ENCODE data around the gene CDIP1. TPM values are rescaled to one million over a fixed set of nuclear protein-coding genes. Genes with fewer than 3 reads are reported as not detected.

The CDIP1 gene
- total RNA-seq, 1 donor from 2014 or later = 64.7 TPM

Other genes starting within 250 kb of the CDIP1 start
- gene GLIS2, start 222.7 kb downstream of the CDIP1 start, total RNA-seq = 16.5 and 18.9 TPM in 2 replicates
- 50.7 and 51.9 TPM in 2 replicates for gene PAM16, start 187.5 kb downstream of the CDIP1 start, total RNA-seq
- 32.0 and 38.7 TPM in 2 replicates for gene VASN, start 166.9 kb downstream of the CDIP1 start, total RNA-seq
- gene CORO7, start 122.2 kb downstream of the CDIP1 start, total RNA-seq = 25.0 and 26.4 TPM in 2 replicates
- gene DNAJA3, start 112.9 kb downstream of the CDIP1 start, total RNA-seq = 36.4 and 39.8 TPM in 2 replicates
- 28.5 and 31.2 TPM in 2 replicates for gene NMRAL1, start 64.1 kb downstream of the CDIP1 start, total RNA-seq
- 53.1 and 64.9 TPM in 2 replicates for gene HMOX2, start 62.4 kb downstream of the CDIP1 start, total RNA-seq
- 0.20 and 0.38 TPM in 2 replicates for gene C16orf96, start 17.6 kb upstream of the CDIP1 start, total RNA-seq
- 49.8 and 53.0 TPM in 2 replicates for gene UBALD1, start 76.1 kb upstream of the CDIP1 start, total RNA-seq
- gene MGRN1, start 86.1 kb upstream of the CDIP1 start, total RNA-seq = 89.0 and 91.5 TPM in 2 replicates
- gene NUDT16L1, start 154.8 kb upstream of the CDIP1 start, total RNA-seq = 42.2 and 43.6 TPM in 2 replicates
- gene ANKS3, start 195.5 kb upstream of the CDIP1 start, total RNA-seq = 23.7 and 27.2 TPM in 2 replicates
- 2.7 and 2.9 TPM in 2 replicates for gene DNAAF8, start 195.8 kb upstream of the CDIP1 start, total RNA-seq
- 12.2 and 14.6 TPM in 2 replicates for gene ZNF500, start 228.4 kb upstream of the CDIP1 start, total RNA-seq
- 4.4 and 5.9 TPM in 2 replicates for gene SEPTIN12, start 249.6 kb upstream of the CDIP1 start, total RNA-seq